ENCODE data around the gene RBM33. TPM values are rescaled to one million over a fixed set of nuclear protein-coding genes. Genes with fewer than 3 reads are reported as not detected.
A peak's percentile ranks its signal among the peaks of the same experiment; 100 is the strongest.

RBM33 gene
- total RNA-seq, 2 donors from 2014 or later = 86.8 to 87.1 TPM

- Mint-ChIP-seq H3K36me3 (ENCODE audit: low read depth) (no peaks in the 10 kb centered on the region), H3K27ac (peak overlapping the region; percentile 9)
- no peaks in the 10 kb centered on the region for H3K27me3 ChIP-seq (ENCODE audit: control insufficient read depth, insufficient read depth, low read length, poor library complexity, severe bottlenecking)
Measured at GRCh38 chr7:155597753-155598140, 46.7 kb upstream of the RBM33 start.

GRCh38 chr7:155598810-155599210, 45.7 kb upstream of the RBM33 start:
- Histone ChIP-seq H3K9ac (ENCODE audit: extremely low read depth, low read length, poor library complexity, severe bottlenecking) (no peak overlapping the region), H3K4me3 (ENCODE audit: low read length) (no peak overlapping the region), H3K36me3 (ENCODE audit: control insufficient read depth, insufficient read depth, low read length) (no peaks in the 10 kb centered on the region), H3K27ac (ENCODE audit: low read depth, low read length) (no peak overlapping the region), H3K27me3 (ENCODE audit: control insufficient read depth, insufficient read depth, low read length, poor library complexity, severe bottlenecking) (no peaks in the 10 kb centered on the region), H3K4me1 (ENCODE audit: control insufficient read depth, insufficient read depth, low read length) (no peaks in the 10 kb centered on the region), H3K9me3 (ENCODE audit: control insufficient read depth, low read length) (no peaks in the 10 kb centered on the region)
- TF ChIP-seq, protein P1, sequence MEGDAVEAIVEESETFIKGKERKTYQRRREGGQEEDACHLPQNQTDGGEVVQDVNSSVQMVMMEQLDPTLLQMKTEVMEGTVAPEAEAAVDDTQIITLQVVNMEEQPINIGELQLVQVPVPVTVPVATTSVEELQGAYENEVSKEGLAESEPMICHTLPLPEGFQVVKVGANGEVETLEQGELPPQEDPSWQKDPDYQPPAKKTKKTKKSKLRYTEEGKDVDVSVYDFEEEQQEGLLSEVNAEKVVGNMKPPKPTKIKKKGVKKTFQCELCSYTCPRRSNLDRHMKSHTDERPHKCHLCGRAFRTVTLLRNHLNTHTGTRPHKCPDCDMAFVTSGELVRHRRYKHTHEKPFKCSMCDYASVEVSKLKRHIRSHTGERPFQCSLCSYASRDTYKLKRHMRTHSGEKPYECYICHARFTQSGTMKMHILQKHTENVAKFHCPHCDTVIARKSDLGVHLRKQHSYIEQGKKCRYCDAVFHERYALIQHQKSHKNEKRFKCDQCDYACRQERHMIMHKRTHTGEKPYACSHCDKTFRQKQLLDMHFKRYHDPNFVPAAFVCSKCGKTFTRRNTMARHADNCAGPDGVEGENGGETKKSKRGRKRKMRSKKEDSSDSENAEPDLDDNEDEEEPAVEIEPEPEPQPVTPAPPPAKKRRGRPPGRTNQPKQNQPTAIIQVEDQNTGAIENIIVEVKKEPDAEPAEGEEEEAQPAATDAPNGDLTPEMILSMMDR (conservative IDR thresholded peaks at IDR 0.05) = peak; percentile 98
- H3K9me3 Mint-ChIP-seq = no peaks in the 10 kb centered on the region
- H3K36me3 Mint-ChIP-seq (ENCODE audit: low read depth) = no peaks in the 10 kb centered on the region
- DNase-seq = peak; percentile 96
- peaks cover 22% of the 10 kb centered on the region for H3K4me1 Mint-ChIP-seq
- peaks cover 5% of the 10 kb centered on the region for H3K27me3 Mint-ChIP-seq (ENCODE audit: insufficient read depth)
- 4 to 12% methylated on average over 4 to 12 of the region's 12 CpGs for WGBS, 2 experiments (ENCODE audit: insufficient coverage in 1 of 2, insufficient read length in 1 of 2)
- no peak overlapping the region for H3K4me3 Mint-ChIP-seq
- H3K27ac Mint-ChIP-seq = no peak overlapping the region

More at GRCh38 chr7:155597753-155598140, 46.7 kb upstream of the RBM33 start:
- no peak overlapping the region for H3K27ac ChIP-seq (ENCODE audit: low read depth, low read length)
- no peak overlapping the region for H3K9ac ChIP-seq (ENCODE audit: extremely low read depth, low read length, poor library complexity, severe bottlenecking)
- TF ChIP-seq, protein P1 (conservative IDR thresholded peaks at IDR 0.05) = no peak
- Mint-ChIP-seq H3K4me3 (no peak overlapping the region), H3K4me1 (peaks cover 22% of the 10 kb centered on the region), H3K9me3 (no peaks in the 10 kb centered on the region), H3K27me3 (ENCODE audit: insufficient read depth) (no peaks in the 10 kb centered on the region)
- no peak for DNase-seq
- H3K4me1 ChIP-seq (ENCODE audit: control insufficient read depth, insufficient read depth, low read length) = no peaks in the 10 kb centered on the region
- H3K4me3 ChIP-seq (ENCODE audit: low read length) = no peak overlapping the region
- H3K36me3 ChIP-seq (ENCODE audit: control insufficient read depth, insufficient read depth, low read length) = no peaks in the 10 kb centered on the region
- no peaks in the 10 kb centered on the region for H3K9me3 ChIP-seq (ENCODE audit: control insufficient read depth, low read length)
- WGBS, 2 experiments (ENCODE audit: insufficient coverage in 1 of 2, insufficient read length in 1 of 2) = 80 to 100% methylated on average over 1 of the region's 1 CpG

- H3K27me3 ChIP-seq (ENCODE audit: control insufficient read depth, insufficient read depth, low read length, poor library complexity, severe bottlenecking) = no peaks in the 10 kb centered on the region
- Mint-ChIP-seq H3K4me3 (no peak overlapping the region), H3K27ac (no peak overlapping the region), H3K9me3 (peaks cover 2% of the 10 kb centered on the region), H3K4me1 (peaks cover 13% of the 10 kb centered on the region), H3K27me3 (ENCODE audit: insufficient read depth) (peaks cover 11% of the 10 kb centered on the region), H3K36me3 (ENCODE audit: low read depth) (no peaks in the 10 kb centered on the region)
- no peak overlapping the region for H3K4me3 ChIP-seq (ENCODE audit: low read length)
- H3K27ac ChIP-seq (ENCODE audit: low read depth, low read length) = no peak overlapping the region
- TF ChIP-seq, protein P1 (conservative IDR thresholded peaks at IDR 0.05) = no peak
- H3K36me3 ChIP-seq (ENCODE audit: control insufficient read depth, insufficient read depth, low read length) = no peaks in the 10 kb centered on the region
- DNase-seq = no peak
- no peaks in the 10 kb centered on the region for H3K9me3 ChIP-seq (ENCODE audit: control insufficient read depth, low read length)
- H3K4me1 ChIP-seq (ENCODE audit: control insufficient read depth, insufficient read depth, low read length) = no peaks in the 10 kb centered on the region
- WGBS, 2 experiments (ENCODE audit: insufficient coverage in 1 of 2, insufficient read length in 1 of 2) = 96 to 97% methylated on average over 24 of the region's 24 CpGs
- no peak overlapping the region for H3K9ac ChIP-seq (ENCODE audit: extremely low read depth, low read length, poor library complexity, severe bottlenecking)
Measured at GRCh38 chr7:155602156-155602555, 42.3 kb upstream of the RBM33 start.
